ENCODE measurements around the gene ST3GAL3.

DNA sequence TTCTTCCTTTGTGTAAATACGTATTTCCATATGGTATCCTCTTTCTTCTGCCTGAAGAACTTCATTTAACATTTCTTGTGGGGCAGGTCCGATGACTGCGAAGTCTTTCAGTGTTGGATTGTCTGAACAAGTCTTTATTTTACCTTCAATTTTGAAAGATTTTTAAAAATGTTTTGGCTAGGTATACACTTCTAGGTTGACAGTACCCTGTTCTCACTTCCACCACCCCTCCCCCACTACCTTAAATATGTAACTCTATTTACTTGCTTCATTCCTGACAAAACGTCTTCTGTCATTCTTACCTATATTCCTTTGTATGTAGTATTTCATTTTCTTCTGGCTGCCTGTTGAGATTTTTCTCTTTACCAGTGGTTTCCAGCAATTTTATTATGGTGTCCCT lies 140.5 kb downstream of the ST3GAL3 start:
- TF ChIP-seq, protein P1, sequence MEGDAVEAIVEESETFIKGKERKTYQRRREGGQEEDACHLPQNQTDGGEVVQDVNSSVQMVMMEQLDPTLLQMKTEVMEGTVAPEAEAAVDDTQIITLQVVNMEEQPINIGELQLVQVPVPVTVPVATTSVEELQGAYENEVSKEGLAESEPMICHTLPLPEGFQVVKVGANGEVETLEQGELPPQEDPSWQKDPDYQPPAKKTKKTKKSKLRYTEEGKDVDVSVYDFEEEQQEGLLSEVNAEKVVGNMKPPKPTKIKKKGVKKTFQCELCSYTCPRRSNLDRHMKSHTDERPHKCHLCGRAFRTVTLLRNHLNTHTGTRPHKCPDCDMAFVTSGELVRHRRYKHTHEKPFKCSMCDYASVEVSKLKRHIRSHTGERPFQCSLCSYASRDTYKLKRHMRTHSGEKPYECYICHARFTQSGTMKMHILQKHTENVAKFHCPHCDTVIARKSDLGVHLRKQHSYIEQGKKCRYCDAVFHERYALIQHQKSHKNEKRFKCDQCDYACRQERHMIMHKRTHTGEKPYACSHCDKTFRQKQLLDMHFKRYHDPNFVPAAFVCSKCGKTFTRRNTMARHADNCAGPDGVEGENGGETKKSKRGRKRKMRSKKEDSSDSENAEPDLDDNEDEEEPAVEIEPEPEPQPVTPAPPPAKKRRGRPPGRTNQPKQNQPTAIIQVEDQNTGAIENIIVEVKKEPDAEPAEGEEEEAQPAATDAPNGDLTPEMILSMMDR (IDR thresholded peaks at IDR 0.05 in 2 of 3, conservative IDR thresholded peaks at IDR 0.05 in 1 of 3; ENCODE audit: control insufficient read depth in 2 of 3, extremely low read depth in 1 of 3, insufficient read depth in 1 of 3, low read depth in 3 of 3, low read length in 3 of 3), result no peak
- TF ChIP-seq TBL1XR1 (IDR thresholded peaks at IDR 0.05; ENCODE audit: low read depth, low read length), result no peak
- TF ChIP-seq RELA (IDR thresholded peaks at IDR 0.05; ENCODE audit: borderline replicate concordance, partially characterized antibody), result no peak
- no peak for TF ChIP-seq POLR2AphosphoS5 (IDR thresholded peaks at IDR 0.05; ENCODE audit: low read length)
- TF ChIP-seq, protein P2, sequence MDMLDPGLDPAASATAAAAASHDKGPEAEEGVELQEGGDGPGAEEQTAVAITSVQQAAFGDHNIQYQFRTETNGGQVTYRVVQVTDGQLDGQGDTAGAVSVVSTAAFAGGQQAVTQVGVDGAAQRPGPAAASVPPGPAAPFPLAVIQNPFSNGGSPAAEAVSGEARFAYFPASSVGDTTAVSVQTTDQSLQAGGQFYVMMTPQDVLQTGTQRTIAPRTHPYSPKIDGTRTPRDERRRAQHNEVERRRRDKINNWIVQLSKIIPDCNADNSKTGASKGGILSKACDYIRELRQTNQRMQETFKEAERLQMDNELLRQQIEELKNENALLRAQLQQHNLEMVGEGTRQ (IDR thresholded peaks at IDR 0.05; ENCODE audit: borderline replicate concordance, low read depth, low read length), result no peak
- no peak for TF ChIP-seq EP300 (IDR thresholded peaks at IDR 0.05; ENCODE audit: borderline replicate concordance in 1 of 2, control insufficient read depth in 1 of 2, low read depth in 2 of 2, low read length in 2 of 2)
- TF ChIP-seq SRF (IDR thresholded peaks at IDR 0.05; ENCODE audit: low read depth in 2 of 2, low read length in 2 of 2), result no peak
- no peak for TF ChIP-seq TAF1 (IDR thresholded peaks at IDR 0.05; ENCODE audit: borderline replicate concordance, low read depth, low read length)
- no peak for TF ChIP-seq EZH2 (IDR thresholded peaks at IDR 0.05; ENCODE audit: borderline replicate concordance, control insufficient read depth, low read depth, low read length)
- no peak for TF ChIP-seq CBX3 (IDR thresholded peaks at IDR 0.05; ENCODE audit: borderline replicate concordance, low read depth)
- no peak for TF ChIP-seq HCFC1 (IDR thresholded peaks at IDR 0.05; ENCODE audit: low read length)
- TF ChIP-seq, protein P3, sequence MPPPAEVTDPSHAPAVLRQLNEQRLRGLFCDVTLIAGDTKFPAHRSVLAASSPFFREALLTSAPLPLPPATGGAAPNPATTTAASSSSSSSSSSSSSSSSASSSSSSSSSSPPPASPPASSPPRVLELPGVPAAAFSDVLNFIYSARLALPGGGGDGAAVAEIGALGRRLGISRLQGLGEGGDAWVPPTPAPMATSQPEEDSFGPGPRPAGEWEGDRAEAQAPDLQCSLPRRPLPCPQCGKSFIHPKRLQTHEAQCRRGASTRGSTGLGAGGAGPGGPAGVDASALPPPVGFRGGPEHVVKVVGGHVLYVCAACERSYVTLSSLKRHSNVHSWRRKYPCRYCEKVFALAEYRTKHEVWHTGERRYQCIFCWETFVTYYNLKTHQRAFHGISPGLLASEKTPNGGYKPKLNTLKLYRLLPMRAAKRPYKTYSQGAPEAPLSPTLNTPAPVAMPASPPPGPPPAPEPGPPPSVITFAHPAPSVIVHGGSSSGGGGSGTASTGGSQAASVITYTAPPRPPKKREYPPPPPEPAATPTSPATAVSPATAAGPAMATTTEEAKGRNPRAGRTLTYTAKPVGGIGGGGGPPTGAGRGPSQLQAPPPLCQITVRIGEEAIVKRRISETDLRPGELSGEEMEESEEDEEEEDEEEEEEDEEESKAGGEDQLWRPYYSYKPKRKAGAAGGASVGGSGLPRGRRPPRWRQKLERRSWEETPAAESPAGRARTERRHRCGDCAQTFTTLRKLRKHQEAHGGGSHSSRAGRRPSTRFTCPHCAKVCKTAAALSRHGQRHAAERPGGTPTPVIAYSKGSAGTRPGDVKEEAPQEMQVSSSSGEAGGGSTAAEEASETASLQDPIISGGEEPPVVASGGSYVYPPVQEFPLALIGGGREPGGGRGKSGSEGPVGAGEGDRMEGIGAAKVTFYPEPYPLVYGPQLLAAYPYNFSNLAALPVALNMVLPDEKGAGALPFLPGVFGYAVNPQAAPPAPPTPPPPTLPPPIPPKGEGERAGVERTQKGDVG (CRISPR knock-in tag; IDR thresholded peaks at IDR 0.05), result no peak
- no peak for TF ChIP-seq ZBED1 (IDR thresholded peaks at IDR 0.05; ENCODE audit: borderline replicate concordance)

Data from GM12878 (cell line).